Gastroesophageal sphincter (tissue), 3 donors: ENCODE measurements around the gene SMG7.

Experiments used
- EP300 ChIP-seq: sonication (generic); formaldehyde crosslinking; IDR thresholded peaks from one replicate; pipeline ENCODE4 v1.6.1; 2017; ENCODE audit warnings: antibody characterized with exemption, mild to moderate bottlenecking
- POLR2A ChIP-seq, 2 donors: fragments of 450-650 bp; IDR thresholded peaks; one replicate each; pipeline ENCODE4 v1.6.1; 2017; ENCODE audit warnings: antibody characterized with exemption in 2 of 2, mild to moderate bottlenecking in 2 of 2, moderate library complexity in 1 of 2
- POLR2AphosphoS5 ChIP-seq: sonication (generic); formaldehyde crosslinking; IDR thresholded peaks from one replicate; pipeline ENCODE4 v1.6.1; 2017; ENCODE audit warnings: antibody characterized with exemption
- TF ChIP-seq, protein P1 (sequence below), 4 experiments: fragments of 200-600 bp in 2 of 4; fragments of 450-650 bp in 2 of 4; sonication (generic) in 1 of 4; IDR thresholded peaks; one replicate each; pipeline ENCODE4 v1.5.1; 2017 to 2019; ENCODE audit warnings: antibody characterized with exemption in 4 of 4, mild to moderate bottlenecking in 2 of 4, moderate library complexity in 2 of 4

DNA sequence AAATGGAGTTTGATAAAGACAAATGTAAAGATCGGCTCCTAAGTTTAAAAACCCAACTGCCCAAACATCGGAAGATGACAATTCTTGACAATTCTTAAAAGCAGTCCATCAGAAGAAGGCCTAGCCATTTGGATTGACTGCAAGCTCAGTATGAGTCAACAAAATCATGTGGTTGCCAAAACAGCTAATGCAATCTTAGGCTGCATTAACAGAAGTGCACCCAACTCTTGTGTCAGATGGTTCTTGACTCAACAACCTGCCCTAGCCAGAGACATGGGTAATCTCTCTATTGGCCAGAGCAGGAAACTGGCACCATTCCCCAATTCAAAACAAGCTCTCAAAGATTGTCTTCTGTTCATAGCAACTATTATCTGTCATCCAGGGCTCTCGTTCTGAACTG lies 127.8 kb downstream of the SMG7 start:
- TF ChIP-seq, protein P1, sequence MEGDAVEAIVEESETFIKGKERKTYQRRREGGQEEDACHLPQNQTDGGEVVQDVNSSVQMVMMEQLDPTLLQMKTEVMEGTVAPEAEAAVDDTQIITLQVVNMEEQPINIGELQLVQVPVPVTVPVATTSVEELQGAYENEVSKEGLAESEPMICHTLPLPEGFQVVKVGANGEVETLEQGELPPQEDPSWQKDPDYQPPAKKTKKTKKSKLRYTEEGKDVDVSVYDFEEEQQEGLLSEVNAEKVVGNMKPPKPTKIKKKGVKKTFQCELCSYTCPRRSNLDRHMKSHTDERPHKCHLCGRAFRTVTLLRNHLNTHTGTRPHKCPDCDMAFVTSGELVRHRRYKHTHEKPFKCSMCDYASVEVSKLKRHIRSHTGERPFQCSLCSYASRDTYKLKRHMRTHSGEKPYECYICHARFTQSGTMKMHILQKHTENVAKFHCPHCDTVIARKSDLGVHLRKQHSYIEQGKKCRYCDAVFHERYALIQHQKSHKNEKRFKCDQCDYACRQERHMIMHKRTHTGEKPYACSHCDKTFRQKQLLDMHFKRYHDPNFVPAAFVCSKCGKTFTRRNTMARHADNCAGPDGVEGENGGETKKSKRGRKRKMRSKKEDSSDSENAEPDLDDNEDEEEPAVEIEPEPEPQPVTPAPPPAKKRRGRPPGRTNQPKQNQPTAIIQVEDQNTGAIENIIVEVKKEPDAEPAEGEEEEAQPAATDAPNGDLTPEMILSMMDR (IDR thresholded peaks at IDR 0.05): no peak
- TF ChIP-seq POLR2AphosphoS5 (peak; percentile 53), POLR2A (IDR thresholded peaks at IDR 0.05) (no peak), EP300 (no peak)
